IgD-negative memory B cell (primary cell): ENCODE results near the gene VRK1. TPM values are rescaled to one million over a fixed set of nuclear protein-coding genes. Genes with fewer than 3 reads are reported as not detected.

Experiments
- H3K27ac Mint-ChIP-seq, 3 donors: one replicate each; pipeline ENCODE4 v1.8.0; 2020 to 2022; ENCODE audit warnings: mild to moderate bottlenecking in 3 of 3, mixed read lengths in 3 of 3, moderate library complexity in 1 of 3
- H3K27me3 Mint-ChIP-seq: one replicate; pipeline ENCODE4 v1.8.0; 2021; ENCODE audit warnings: mixed read lengths
- H3K36me3 Mint-ChIP-seq: one replicate; pipeline ENCODE4 v1.8.0; 2020; ENCODE audit warnings: mild to moderate bottlenecking, mixed read lengths
- H3K4me1 Mint-ChIP-seq, 3 donors: one replicate each; pipeline ENCODE4 v1.8.0; 2020 to 2022; ENCODE audit warnings: mixed read lengths in 3 of 3, mild to moderate bottlenecking in 1 of 3
- H3K4me3 Mint-ChIP-seq, 4 donors: one replicate each; pipeline ENCODE4 v1.8.0; 2020 to 2022; ENCODE audit warnings: mild to moderate bottlenecking in 4 of 4, mixed read lengths in 4 of 4, moderate library complexity in 3 of 4
- H3K9me3 Mint-ChIP-seq, 3 donors: one replicate each; pipeline ENCODE4 v1.8.0; 2020 to 2021; ENCODE audit warnings: mixed read lengths in 3 of 3, mild to moderate bottlenecking in 1 of 3
- polyA plus RNA-seq: library from polyadenylated mRNA; unstranded; fragments of 300-500 nt; fragmentation: Illumina TruSeq; gene quantifications from one replicate; pipeline ENCODE4 v1.2.3, GENCODE V29; 2021

VRK1 gene
- polyA plus RNA-seq, 1 donor from 2014 or later, result 35.9 TPM

GRCh38 chr14:96776791-96777190 is 20.4 kb upstream of the VRK1 start:
- Mint-ChIP-seq H3K4me1 (no peaks in the 10 kb centered on the region), H3K36me3 (peaks cover 1% of the 10 kb centered on the region), H3K27ac (no peak overlapping the region), H3K9me3 (no peaks in the 10 kb centered on the region), H3K27me3 (peaks cover 7% of the 10 kb centered on the region), H3K4me3 (no peak overlapping the region)

GRCh38 chr14:96780500-96780899 is 16.7 kb upstream of the VRK1 start:
- Mint-ChIP-seq H3K9me3 (no peaks in the 10 kb centered on the region), H3K27me3 (no peaks in the 10 kb centered on the region), H3K4me3 (no peak overlapping the region), H3K27ac (no peak overlapping the region), H3K4me1 (no peaks in the 10 kb centered on the region), H3K36me3 (no peaks in the 10 kb centered on the region)

- H3K27ac Mint-ChIP-seq, result no peak overlapping the region
Observed at GRCh38 chr14:96781371-96781770, 15.8 kb upstream of the VRK1 start.

GRCh38 chr14:96782436-96782835 is 14.7 kb upstream of the VRK1 start:
- peak overlapping the region in 1 of 3 donors; percentile 7 for H3K27ac Mint-ChIP-seq
- H3K36me3 Mint-ChIP-seq, result peaks cover 2% of the 10 kb centered on the region

More at GRCh38 chr14:96781371-96781770, 15.8 kb upstream of the VRK1 start:
- no peaks in the 10 kb centered on the region for H3K4me1 Mint-ChIP-seq
- peaks cover 2% of the 10 kb centered on the region for H3K36me3 Mint-ChIP-seq
- no peaks in the 10 kb centered on the region for H3K27me3 Mint-ChIP-seq
- no peak overlapping the region for H3K4me3 Mint-ChIP-seq
- H3K9me3 Mint-ChIP-seq, result no peaks in the 10 kb centered on the region

GRCh38 chr14:96783043-96783914 is 13.9 kb upstream of the VRK1 start:
- Mint-ChIP-seq H3K27me3 (no peaks in the 10 kb centered on the region), H3K4me1 (no peaks in the 10 kb centered on the region), H3K36me3 (peaks cover 2% of the 10 kb centered on the region), H3K27ac (no peak overlapping the region), H3K4me3 (no peak overlapping the region), H3K9me3 (no peaks in the 10 kb centered on the region)

More at GRCh38 chr14:96782436-96782835, 14.7 kb upstream of the VRK1 start:
- no peak overlapping the region for H3K4me3 Mint-ChIP-seq
- H3K9me3 Mint-ChIP-seq, result no peaks in the 10 kb centered on the region
- H3K27me3 Mint-ChIP-seq, result no peaks in the 10 kb centered on the region
- H3K4me1 Mint-ChIP-seq, result no peaks in the 10 kb centered on the region

- no peaks in the 10 kb centered on the region for H3K27me3 Mint-ChIP-seq
- no peaks in the 10 kb centered on the region for H3K9me3 Mint-ChIP-seq
- H3K4me1 Mint-ChIP-seq, result no peaks in the 10 kb centered on the region
- peaks cover 2% of the 10 kb centered on the region for H3K36me3 Mint-ChIP-seq
- H3K4me3 Mint-ChIP-seq, result no peak overlapping the region
- H3K27ac Mint-ChIP-seq, result no peak overlapping the region
Observed at GRCh38 chr14:96783915-96784224, 13.3 kb upstream of the VRK1 start.

- Mint-ChIP-seq H3K27me3 (peaks cover 3% of the 10 kb centered on the region), H3K36me3 (peaks cover 2% of the 10 kb centered on the region), H3K4me3 (peak overlapping the region in 1 of 4 donors; percentile 2), H3K9me3 (no peaks in the 10 kb centered on the region), H3K27ac (no peak overlapping the region), H3K4me1 (peaks cover 0 to 5% (median 0%) of the 10 kb centered on the region in 3 donors)
Observed at GRCh38 chr14:96790186-96790585, 7.0 kb upstream of the VRK1 start.

- peaks cover 8% of the 10 kb centered on the region for H3K27me3 Mint-ChIP-seq
- no peaks in the 10 kb centered on the region for H3K9me3 Mint-ChIP-seq
- H3K27ac Mint-ChIP-seq, result peak overlapping the region in 1 of 3 donors; percentile 45
- no peak overlapping the region for H3K4me3 Mint-ChIP-seq
- peaks cover 0 to 5% (median 0%) of the 10 kb centered on the region in 3 donors for H3K4me1 Mint-ChIP-seq
- H3K36me3 Mint-ChIP-seq, result peaks cover 2% of the 10 kb centered on the region
Observed at GRCh38 chr14:96790706-96791105, 6.5 kb upstream of the VRK1 start.

- H3K27ac Mint-ChIP-seq, result no peak overlapping the region
- H3K4me1 Mint-ChIP-seq, result peaks cover 2 to 8% (median 3%) of the 10 kb centered on the region in 3 donors
- no peak overlapping the region for H3K4me3 Mint-ChIP-seq
- no peaks in the 10 kb centered on the region for H3K36me3 Mint-ChIP-seq
- peaks cover 9% of the 10 kb centered on the region for H3K27me3 Mint-ChIP-seq
- H3K9me3 Mint-ChIP-seq, result no peaks in the 10 kb centered on the region
Observed at GRCh38 chr14:96792003-96792402, 5.2 kb upstream of the VRK1 start.

- Mint-ChIP-seq H3K27me3 (peaks cover 9% of the 10 kb centered on the region), H3K27ac (no peak overlapping the region), H3K4me1 (peaks cover 2 to 8% (median 5%) of the 10 kb centered on the region in 3 donors), H3K4me3 (no peak overlapping the region), H3K36me3 (no peaks in the 10 kb centered on the region), H3K9me3 (no peaks in the 10 kb centered on the region)
Observed at GRCh38 chr14:96792591-96792990, 4.6 kb upstream of the VRK1 start.

GRCh38 chr14:96793547-96793946 is 3.6 kb upstream of the VRK1 start:
- no peaks in the 10 kb centered on the region for H3K36me3 Mint-ChIP-seq
- no peak overlapping the region for H3K27ac Mint-ChIP-seq
- no peaks in the 10 kb centered on the region for H3K9me3 Mint-ChIP-seq
- no peak overlapping the region for H3K4me3 Mint-ChIP-seq
- peaks cover 9% of the 10 kb centered on the region for H3K27me3 Mint-ChIP-seq
- H3K4me1 Mint-ChIP-seq, result peaks cover 8 to 15% (median 12%) of the 10 kb centered on the region in 3 donors

GRCh38 chr14:96795109-96795828 is 1.9 kb upstream of the VRK1 start:
- H3K4me3 Mint-ChIP-seq, result peak overlapping the region in 1 of 4 donors; percentile 48
- peaks cover 16 to 20% (median 16%) of the 10 kb centered on the region in 3 donors for H3K4me1 Mint-ChIP-seq
- H3K9me3 Mint-ChIP-seq, result no peaks in the 10 kb centered on the region
- peaks cover 9% of the 10 kb centered on the region for H3K27me3 Mint-ChIP-seq
- peak overlapping the region in 1 of 3 donors; percentile 16 for H3K27ac Mint-ChIP-seq
- no peaks in the 10 kb centered on the region for H3K36me3 Mint-ChIP-seq

- H3K4me3 Mint-ChIP-seq, result peak overlapping the region; percentile 82 to 95 (median 90)
- H3K27ac Mint-ChIP-seq, result peak overlapping the region; percentile 88 to 92 (median 90)
- H3K9me3 Mint-ChIP-seq, result no peaks in the 10 kb centered on the region
- peaks cover 16 to 20% (median 18%) of the 10 kb centered on the region in 3 donors for H3K4me1 Mint-ChIP-seq
- H3K27me3 Mint-ChIP-seq, result peaks cover 9% of the 10 kb centered on the region
- H3K36me3 Mint-ChIP-seq, result peaks cover 1% of the 10 kb centered on the region
Observed at GRCh38 chr14:96797582-96798349, 584 bp downstream of the VRK1 start.

GRCh38 chr14:96798956-96799355 is 1.8 kb downstream of the VRK1 start:
- H3K4me3 Mint-ChIP-seq, result peak overlapping the region in 3 of 4 donors; percentile 82 to 95 (median 94)
- no peaks in the 10 kb centered on the region for H3K9me3 Mint-ChIP-seq
- H3K27ac Mint-ChIP-seq, result peak overlapping the region in 1 of 3 donors; percentile 88
- peaks cover 1% of the 10 kb centered on the region for H3K36me3 Mint-ChIP-seq
- H3K27me3 Mint-ChIP-seq, result peaks cover 8% of the 10 kb centered on the region
- peaks cover 19 to 25% (median 23%) of the 10 kb centered on the region in 3 donors for H3K4me1 Mint-ChIP-seq
